Lower lobe of right lung (tissue), 2 donors: ENCODE data around the gene LRRC49. TPM values are rescaled to one million over a fixed set of nuclear protein-coding genes. Genes with fewer than 3 reads are reported as not detected.

Experiments used
- ATAC-seq, 2 donors: fragments of 200-7000 bp; cut with Tn5 transposase; one replicate each; pipeline ENCODE4 v1.9.1; 2020 to 2022; ENCODE audit warnings: mild to moderate bottlenecking in 2 of 2, moderate library complexity in 2 of 2
- DNase-seq: peaks from one replicate; pipeline ENCODE4 v3.0.0-alpha.2; 2020
- H3K27ac ChIP-seq: fragments of 200-600 bp; one replicate; pipeline ENCODE4 v1.8.0; 2022
- H3K27me3 ChIP-seq: fragments of 200-600 bp; one replicate; pipeline ENCODE4 v1.8.0; 2022; ENCODE audit warnings: low read depth
- H3K36me3 ChIP-seq: fragments of 200-600 bp; one replicate; pipeline ENCODE4 v1.8.0; 2022; ENCODE audit warnings: mild to moderate bottlenecking
- H3K4me1 ChIP-seq: fragments of 200-600 bp; one replicate; pipeline ENCODE4 v1.8.0; 2022
- H3K4me3 ChIP-seq: fragments of 200-600 bp; one replicate; pipeline ENCODE4 v1.8.0; 2022; ENCODE audit warnings: mild to moderate bottlenecking
- H3K9me3 ChIP-seq: fragments of 200-600 bp; one replicate; pipeline ENCODE4 v1.8.0; 2022
- intact Hi-C: fragments of 100-400 bp; cut with DNase I; formaldehyde crosslinking; loops from one replicate; pipeline ENCODE4 v1.11.0; 2022
- total RNA-seq: library from RNA; stranded (reverse); fragmentation: NEBNext Ultra II Directional; extraction: Animal tissue kit (Norgen Biotek cat#: 25700); gene quantifications from one replicate; pipeline ENCODE4 v1.2.1, GENCODE V29; 2021
- TF ChIP-seq, protein P1 (sequence below): fragments of 200-600 bp; IDR thresholded peaks from one replicate; pipeline ENCODE4 v1.8.0; 2022; ENCODE audit warnings: antibody characterized with exemption, mild to moderate bottlenecking
- donor health status: DM: no; HTN: yes; CAD: no; lungs with severe emphysema.

Gene LRRC49
- total RNA-seq, 1 donor from 2014 or later: 7.3 TPM

DNA sequence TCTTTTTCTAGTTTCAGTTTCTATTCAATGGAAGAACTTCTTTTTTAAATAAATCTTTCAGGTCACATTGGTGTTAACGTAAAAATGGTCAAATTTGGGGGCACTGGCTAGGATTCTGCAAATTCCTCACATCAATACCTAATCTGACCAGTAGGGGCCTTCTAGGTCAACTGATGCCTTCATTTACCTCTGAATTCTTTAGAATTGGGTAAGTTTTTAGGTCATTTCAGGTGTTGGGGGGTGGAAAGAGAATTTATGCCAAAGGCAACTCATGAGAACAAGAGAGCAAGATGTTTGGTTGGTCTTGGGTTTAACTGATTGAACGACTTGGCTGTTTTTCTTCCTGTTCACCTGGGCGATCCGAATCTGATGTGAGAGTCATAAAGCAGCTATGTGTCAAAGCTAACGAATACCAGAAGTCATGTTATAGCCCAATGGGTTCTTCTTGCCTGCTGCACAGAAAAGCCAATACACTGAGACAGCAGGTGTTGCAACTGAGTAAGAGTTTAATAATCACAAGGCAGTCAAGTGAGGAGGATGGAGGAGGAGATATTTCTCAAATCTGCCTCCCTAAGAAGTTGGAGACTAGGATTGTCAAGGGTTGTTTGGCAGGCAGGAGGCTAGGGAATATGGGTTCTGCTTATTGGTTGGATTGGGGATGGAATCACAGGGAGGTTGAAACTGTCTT lies 15.3 kb downstream of the LRRC49 start:
- H3K36me3 ChIP-seq: no peaks in the 10 kb centered on the region
- H3K4me1 ChIP-seq: no peaks in the 10 kb centered on the region
- ATAC-seq (no peak), DNase-seq (no peak)
- H3K27me3 ChIP-seq: no peaks in the 10 kb centered on the region
- H3K4me3 ChIP-seq: no peak overlapping the region
- H3K27ac ChIP-seq: no peak overlapping the region
- intact Hi-C loops: no loop called here
- TF ChIP-seq, protein P1, sequence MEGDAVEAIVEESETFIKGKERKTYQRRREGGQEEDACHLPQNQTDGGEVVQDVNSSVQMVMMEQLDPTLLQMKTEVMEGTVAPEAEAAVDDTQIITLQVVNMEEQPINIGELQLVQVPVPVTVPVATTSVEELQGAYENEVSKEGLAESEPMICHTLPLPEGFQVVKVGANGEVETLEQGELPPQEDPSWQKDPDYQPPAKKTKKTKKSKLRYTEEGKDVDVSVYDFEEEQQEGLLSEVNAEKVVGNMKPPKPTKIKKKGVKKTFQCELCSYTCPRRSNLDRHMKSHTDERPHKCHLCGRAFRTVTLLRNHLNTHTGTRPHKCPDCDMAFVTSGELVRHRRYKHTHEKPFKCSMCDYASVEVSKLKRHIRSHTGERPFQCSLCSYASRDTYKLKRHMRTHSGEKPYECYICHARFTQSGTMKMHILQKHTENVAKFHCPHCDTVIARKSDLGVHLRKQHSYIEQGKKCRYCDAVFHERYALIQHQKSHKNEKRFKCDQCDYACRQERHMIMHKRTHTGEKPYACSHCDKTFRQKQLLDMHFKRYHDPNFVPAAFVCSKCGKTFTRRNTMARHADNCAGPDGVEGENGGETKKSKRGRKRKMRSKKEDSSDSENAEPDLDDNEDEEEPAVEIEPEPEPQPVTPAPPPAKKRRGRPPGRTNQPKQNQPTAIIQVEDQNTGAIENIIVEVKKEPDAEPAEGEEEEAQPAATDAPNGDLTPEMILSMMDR: peak; percentile 9
- H3K9me3 ChIP-seq: peaks cover 20% of the 10 kb centered on the region

DNA sequence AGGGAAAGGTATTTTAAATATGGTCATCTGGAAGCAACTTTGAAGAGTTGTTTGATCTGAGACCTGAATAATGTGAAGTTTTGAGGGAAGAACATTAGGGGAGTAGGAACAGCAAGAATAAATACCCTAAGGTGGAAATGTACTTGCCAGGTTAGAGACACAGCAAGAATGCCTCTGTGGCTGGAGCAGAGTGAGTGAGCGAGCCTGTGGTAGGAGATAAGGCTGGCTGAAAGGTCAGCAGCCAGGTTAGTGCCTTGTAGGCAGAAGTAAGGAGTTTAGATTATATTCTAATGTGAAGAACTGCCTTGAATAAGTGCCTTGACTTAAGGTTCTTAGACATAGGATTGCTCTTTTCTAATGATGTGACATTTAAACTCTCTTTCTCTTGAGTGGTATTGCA lies 18.3 kb downstream of the LRRC49 start:
- no peak for DNase-seq
- no peak for ATAC-seq
- H3K36me3 ChIP-seq: no peaks in the 10 kb centered on the region
- peaks cover 20% of the 10 kb centered on the region for H3K9me3 ChIP-seq
- H3K27me3 ChIP-seq: no peaks in the 10 kb centered on the region
- H3K4me1 ChIP-seq: no peaks in the 10 kb centered on the region
- no peak overlapping the region for H3K27ac ChIP-seq
- no peak overlapping the region for H3K4me3 ChIP-seq
- TF ChIP-seq, protein P1: no peak
- intact Hi-C loops: no loop called here

DNA sequence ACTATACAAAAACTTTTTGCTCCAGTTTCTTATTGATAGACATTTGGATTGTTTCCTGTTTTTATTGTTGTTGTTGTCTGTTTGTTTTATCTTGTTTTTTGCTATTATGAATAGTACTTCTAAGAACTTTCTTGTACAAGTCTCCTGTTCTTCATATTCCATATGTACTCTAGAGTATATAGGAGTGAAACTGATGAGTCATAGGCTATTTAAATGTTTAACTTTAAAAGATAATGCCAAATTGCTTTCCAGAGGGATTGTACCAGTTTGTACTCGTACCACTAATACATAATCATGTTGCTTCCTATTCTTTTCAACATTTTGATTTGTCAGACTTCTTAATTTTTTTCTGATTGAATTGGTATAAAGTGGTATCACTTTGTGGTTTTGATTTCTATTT lies 19.6 kb downstream of the LRRC49 start:
- H3K36me3 ChIP-seq: no peaks in the 10 kb centered on the region
- ATAC-seq: no peak
- no peak overlapping the region for H3K4me3 ChIP-seq
- no peaks in the 10 kb centered on the region for H3K27me3 ChIP-seq
- H3K9me3 ChIP-seq: peaks cover 17% of the 10 kb centered on the region
- intact Hi-C loops: no loop called here
- no peak for DNase-seq
- H3K27ac ChIP-seq: no peak overlapping the region
- TF ChIP-seq, protein P1: no peak
- no peaks in the 10 kb centered on the region for H3K4me1 ChIP-seq

DNA sequence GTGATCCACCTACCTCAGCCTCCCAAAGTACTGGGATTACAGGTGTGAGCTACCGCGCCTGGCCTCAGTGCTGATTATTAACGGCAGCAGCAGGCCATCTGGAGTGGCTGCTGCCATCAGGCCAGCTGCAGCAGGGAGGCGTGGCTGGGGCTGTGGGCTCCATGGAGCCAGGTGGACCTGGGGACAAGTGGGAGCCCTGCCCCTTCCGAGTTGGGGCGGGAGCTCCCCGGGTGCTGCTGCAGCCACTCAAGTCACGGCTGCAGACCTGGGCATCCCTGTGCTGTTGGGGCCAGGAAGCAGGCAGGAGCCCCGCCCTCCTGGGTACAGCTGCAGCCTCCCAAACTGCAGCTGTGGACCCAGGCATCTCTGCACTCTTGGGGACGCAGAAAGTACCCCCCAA lies 23.9 kb downstream of the LRRC49 start:
- no peaks in the 10 kb centered on the region for H3K36me3 ChIP-seq
- peak; percentile 24 for DNase-seq
- no peaks in the 10 kb centered on the region for H3K4me1 ChIP-seq
- intact Hi-C loops: no loop called here
- H3K27ac ChIP-seq: no peak overlapping the region
- no peak for ATAC-seq
- H3K4me3 ChIP-seq: no peak overlapping the region
- TF ChIP-seq, protein P1: no peak
- no peaks in the 10 kb centered on the region for H3K27me3 ChIP-seq
- no peaks in the 10 kb centered on the region for H3K9me3 ChIP-seq

DNA sequence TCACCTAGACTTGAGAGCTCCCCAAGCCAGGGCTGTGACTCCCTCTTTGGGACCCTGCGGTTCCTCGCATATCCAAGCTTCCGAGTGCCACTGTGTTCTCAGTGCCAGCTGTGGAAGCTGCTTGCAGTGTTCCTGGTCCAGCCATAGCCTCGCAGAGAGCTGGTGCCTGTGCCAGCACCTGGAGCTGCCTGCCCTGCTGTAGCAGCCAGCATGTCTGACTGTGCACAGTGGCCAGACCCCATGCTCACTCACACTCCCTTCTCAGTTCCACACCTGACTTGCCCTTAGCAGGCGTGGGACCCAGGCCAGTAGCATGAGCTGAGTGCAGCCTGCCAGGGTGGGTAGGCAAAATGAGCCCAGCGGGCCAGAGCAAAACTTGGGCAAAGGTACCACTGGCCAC lies 25.3 kb downstream of the LRRC49 start:
- H3K4me1 ChIP-seq: no peaks in the 10 kb centered on the region
- ATAC-seq: no peak
- H3K36me3 ChIP-seq: no peaks in the 10 kb centered on the region
- intact Hi-C loops: no loop called here
- H3K4me3 ChIP-seq: no peak overlapping the region
- no peaks in the 10 kb centered on the region for H3K9me3 ChIP-seq
- H3K27ac ChIP-seq: no peak overlapping the region
- DNase-seq: peak; percentile 20
- no peaks in the 10 kb centered on the region for H3K27me3 ChIP-seq
- TF ChIP-seq, protein P1: no peak
